M059J (cell line): ENCODE data around the gene C6orf141. TPM values are rescaled to one million over a fixed set of nuclear protein-coding genes. Genes with fewer than 3 reads are reported as not detected.
"Not testable (repeated sequence)": the region's sequence is repeated elsewhere in the genome, so short reads cannot be mapped to it uniquely, and the experiment has no call there.

Experiments
- DNase-seq: peaks from one replicate; pipeline ENCODE4 v3.0.0-alpha.2; 2012; ENCODE audit warnings: low read depth
- total RNA-seq: library from RNA; depleted of rRNA; stranded (reverse); fragments of >200 nt; shearing (Covaris generic); gene quantifications from 2 replicates; pipeline ENCODE4 v1.2.3, GENCODE V29; 2014; rRNA removed

The C6orf141 gene
- total RNA-seq, 1 experiment from 2014 or later: 16.6 TPM

DNA sequence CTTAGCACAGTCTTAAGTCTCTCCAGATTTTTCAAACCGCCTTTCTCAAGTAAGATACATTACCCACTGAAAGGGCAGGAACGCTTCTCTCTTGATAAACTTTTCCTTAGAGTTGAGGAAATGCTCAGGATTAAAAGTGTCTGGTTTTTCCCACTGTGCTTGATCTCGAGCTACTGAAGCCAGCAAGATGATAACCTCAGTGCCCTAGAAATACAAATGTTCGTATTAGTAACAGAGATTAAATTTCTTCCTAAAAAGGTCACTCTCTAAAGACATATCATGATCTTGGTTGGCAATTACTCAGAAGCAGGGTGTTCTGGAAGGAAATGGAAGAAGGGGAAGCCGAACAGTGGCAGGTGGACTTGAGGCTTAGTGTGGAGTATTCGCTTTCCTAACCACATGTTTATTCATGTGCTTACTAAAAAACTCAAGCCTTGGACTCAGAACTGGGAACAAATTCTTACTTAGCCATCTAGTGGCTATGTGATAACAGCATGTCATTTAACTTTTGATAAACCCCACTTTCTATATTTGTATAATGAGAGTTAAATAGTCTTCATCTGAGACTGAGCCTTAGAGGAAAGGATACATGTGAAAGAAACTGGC is 20.1 kb downstream of the C6orf141 start:
- DNase-seq: peak; percentile 68

GRCh38 chr6:49576618-49577017 is 26.1 kb downstream of the C6orf141 start:
- DNase-seq: no peak

GRCh38 chr6:49579649-49580048 is 29.2 kb downstream of the C6orf141 start:
- DNase-seq: no peak

- peak; percentile 39 for DNase-seq
Measured at GRCh38 chr6:49582529-49582928, 32.1 kb downstream of the C6orf141 start.

- DNase-seq: not testable (repeated sequence)
Measured at GRCh38 chr6:49587262-49587661, 36.8 kb downstream of the C6orf141 start.

Other genes starting within 250 kb of the C6orf141 start
- 9.3 and 16.7 TPM in 2 replicates for gene MMUT, start 87.4 kb upstream of the C6orf141 start, total RNA-seq
- 32.4 and 34.8 TPM in 2 replicates for gene CENPQ, start 87.3 kb upstream of the C6orf141 start, total RNA-seq
- gene GLYATL3, start 50.7 kb upstream of the C6orf141 start, total RNA-seq: not detected in 2 replicates
- not detected in 2 replicates for gene RHAG, start 86.2 kb downstream of the C6orf141 start, total RNA-seq
- not detected in 2 replicates for gene CRISP2, start 162.9 kb downstream of the C6orf141 start, total RNA-seq
- not detected in 2 replicates for gene CRISP3, start 193.7 kb downstream of the C6orf141 start, total RNA-seq
- not detected in 2 replicates for gene PGK2, start 236.6 kb downstream of the C6orf141 start, total RNA-seq